SH-SY5Y (cell line): ENCODE data around the gene EPS15.

Source experiments
- GATA2 ChIP-seq: IDR thresholded peaks from 2 replicates; pipeline ENCODE4 v1.6.1; 2011; ENCODE audit warnings: mild to moderate bottlenecking, low read depth, low read length
- GATA3 ChIP-seq: IDR thresholded peaks from 2 replicates; pipeline ENCODE4 v1.6.1; 2011; ENCODE audit warnings: low read depth, mild to moderate bottlenecking, low read length, moderate library complexity

The EPS15 gene

GRCh38 chr1:51304360-51304759 lies 214.7 kb downstream of the EPS15 start:
- no peak for TF ChIP-seq GATA2
- TF ChIP-seq GATA3, result no peak
